HT-29 (cell line): ENCODE results near the gene CISH. TPM values are rescaled to one million over a fixed set of nuclear protein-coding genes. Genes with fewer than 3 reads are reported as not detected.

Source experiments
- DNase-seq: peaks from one replicate; pipeline ENCODE4 v3.0.0-alpha.2; 2015; ENCODE audit warnings: low spot score
- total RNA-seq: library from RNA; depleted of rRNA; stranded (reverse); fragments of >200 nt; shearing (Covaris generic); gene quantifications from 2 replicates; pipeline ENCODE4 v1.2.3, GENCODE V29; 2014

The CISH gene
- total RNA-seq, 1 experiment from 2014 or later, result 0.43 TPM

DNA sequence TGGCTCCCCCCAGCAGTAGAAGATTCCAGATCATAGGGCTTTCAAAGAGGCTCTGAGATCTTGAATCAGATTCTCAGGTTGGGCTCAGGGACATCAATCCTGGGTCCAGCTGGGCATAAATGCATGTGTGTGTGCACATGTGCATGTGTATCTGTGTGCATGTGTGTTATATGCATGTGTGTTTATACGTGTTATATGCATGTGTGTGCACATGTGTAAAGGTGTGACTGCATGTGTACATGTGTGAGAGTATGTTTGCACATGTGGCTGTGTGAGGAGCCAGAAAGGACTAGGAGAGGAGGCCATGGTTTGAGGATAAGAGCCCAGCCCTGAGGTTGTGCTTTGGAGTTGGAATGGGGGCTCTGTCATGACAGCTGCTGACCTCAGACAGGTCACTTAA lies 3.6 kb upstream of the CISH start:
- no peak for DNase-seq

DNA sequence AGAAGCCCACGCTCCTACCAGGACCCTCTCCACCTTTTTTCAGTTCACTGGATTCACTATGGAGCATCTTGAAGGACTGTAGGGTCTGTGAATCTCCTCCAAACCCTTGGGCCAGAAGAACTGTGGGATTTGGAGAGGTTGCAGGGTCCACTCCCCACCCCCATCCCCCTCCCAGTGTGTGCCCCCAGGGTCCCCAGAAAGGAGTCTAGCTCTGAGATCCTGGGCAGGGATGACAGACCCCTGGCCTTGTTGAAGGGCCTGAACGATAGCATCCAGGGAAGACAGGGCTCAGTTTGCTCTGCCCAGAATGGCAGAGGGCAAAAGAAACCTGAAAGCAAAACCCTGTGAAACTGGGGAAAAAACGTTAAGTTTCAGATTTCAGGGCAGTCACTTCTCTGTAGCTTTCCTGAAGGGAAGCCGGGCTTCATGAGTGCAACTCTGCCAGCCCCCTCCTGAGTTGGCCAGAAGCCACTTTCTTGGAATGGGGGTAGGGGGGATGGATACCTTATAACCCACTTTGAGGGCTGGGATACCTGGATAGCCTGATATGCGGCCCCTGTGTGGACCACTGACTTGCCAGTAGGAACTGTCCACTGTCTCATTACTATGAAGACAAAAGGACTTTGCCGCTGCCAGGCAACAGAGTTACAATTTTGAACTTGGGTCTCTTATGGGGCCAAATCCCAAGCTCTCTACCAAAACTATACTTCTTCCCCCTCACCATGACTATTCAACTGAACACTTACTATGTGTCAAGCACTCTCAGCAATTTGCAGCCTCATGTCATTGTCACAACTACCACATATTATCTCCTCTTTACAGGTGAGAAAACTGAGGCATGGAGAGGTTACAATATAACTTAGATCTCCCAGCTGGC lies 1.6 kb upstream of the CISH start:
- no peak for DNase-seq

DNA sequence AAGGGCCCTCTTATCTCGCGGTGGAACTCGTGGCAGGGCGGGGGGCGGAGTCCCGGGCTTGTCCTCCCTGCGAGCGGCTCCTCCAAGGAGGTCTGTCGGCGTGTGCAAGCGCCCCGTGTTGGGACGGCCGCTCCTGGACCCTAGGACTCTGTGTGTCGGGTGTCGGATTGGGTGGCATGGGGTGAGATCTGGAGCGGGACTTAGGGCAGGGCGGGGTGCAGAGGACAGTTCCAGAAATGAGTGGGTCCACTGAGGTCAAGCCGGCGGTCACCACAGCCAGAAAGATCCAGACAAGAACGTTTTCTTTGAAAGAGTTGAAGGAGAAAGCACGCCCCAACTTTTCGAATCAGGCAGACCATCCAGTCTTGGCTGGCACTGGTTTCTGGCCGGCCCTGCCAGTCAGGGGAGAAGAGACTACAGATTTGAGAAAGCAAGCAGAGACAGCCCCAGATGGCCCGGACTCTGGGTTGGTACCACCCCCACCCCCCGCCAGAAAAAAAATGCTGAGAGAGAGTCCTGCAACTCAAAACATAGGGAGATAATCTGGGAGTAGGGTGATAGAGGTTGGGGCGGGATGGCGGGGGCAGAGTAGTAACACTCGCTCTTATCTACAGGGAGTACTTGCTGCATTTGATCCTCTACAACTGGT lies 784 bp upstream of the CISH start:
- DNase-seq, result no peak

DNA sequence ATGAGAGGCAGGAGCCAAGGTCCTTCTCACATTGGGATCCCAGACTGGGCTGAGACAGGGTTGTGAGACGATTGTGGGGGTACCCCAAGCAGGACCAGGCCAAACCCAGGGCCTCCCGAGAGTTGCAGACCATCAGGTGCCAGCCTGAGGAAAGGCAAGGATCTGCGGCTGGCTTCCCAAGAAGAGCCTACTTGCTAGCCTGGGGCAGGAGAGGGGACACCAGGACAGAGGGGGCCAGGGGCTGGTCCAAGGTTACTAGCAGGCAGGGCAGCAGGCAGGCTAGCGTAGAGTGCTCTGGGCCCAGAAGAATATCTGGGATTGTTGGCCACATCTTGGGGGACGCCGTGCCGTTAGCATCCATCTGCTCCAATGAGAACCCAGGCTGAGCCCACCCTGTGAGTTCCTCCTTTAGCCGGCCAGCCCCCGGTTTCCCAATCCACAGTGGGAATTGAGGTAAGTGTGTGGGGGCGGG lies 546 bp downstream of the CISH start:
- DNase-seq, result no peak

DNA sequence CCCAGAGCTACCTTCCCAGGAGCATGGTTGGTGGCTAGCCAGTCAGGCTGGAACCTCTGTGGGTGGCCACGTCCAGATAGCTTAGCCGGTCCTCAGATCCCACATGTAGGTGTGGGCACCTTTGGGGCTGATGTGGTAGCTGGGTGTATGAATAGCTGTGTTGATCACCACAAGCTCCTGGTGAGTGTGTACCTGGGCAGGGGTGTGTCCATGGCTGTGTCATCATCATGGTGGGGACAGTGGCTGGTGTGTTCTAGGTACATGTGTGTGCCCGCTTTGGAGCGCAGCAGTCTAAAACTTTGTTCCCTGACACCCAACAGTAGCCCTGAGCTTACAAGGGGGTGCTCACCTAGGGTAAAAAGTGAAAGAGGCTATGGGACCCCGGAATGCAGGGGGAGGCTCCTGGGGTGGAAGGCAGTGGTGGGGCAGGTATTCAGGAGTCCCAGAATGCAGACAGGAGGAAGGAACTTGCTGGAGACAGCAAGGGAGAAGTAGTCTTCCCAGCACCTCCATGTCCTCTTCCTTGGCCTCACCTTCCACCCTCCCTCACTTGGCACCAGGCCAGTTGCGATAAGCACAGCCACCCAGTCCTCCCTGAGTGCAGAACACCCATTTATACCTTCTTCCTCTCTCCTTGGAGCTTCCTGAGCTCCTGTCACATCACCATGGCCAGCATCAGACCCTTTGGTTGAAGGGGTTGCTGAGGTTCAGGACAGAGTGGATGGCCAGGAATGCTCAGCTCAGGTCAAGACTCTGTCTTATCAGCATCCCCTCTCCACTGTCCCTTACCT lies 1.2 kb downstream of the CISH start:
- DNase-seq, result peak; percentile 43

DNA sequence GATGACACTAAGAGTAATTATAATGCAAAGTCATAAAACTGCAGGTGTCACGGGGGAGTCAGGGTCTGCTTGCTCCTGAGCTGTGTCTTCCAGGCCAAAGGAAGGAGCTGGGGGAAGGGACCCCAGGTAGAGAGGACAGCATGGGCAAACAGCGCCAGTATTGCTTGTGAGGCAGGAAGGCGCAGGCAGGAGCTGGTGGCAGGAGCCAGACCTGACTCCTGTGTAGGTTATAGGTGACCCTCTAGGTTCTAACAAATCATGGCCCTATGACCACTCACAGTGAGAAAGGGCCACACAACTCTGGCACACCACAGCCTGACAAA lies 1.9 kb downstream of the CISH start:
- no peak for DNase-seq

DNA sequence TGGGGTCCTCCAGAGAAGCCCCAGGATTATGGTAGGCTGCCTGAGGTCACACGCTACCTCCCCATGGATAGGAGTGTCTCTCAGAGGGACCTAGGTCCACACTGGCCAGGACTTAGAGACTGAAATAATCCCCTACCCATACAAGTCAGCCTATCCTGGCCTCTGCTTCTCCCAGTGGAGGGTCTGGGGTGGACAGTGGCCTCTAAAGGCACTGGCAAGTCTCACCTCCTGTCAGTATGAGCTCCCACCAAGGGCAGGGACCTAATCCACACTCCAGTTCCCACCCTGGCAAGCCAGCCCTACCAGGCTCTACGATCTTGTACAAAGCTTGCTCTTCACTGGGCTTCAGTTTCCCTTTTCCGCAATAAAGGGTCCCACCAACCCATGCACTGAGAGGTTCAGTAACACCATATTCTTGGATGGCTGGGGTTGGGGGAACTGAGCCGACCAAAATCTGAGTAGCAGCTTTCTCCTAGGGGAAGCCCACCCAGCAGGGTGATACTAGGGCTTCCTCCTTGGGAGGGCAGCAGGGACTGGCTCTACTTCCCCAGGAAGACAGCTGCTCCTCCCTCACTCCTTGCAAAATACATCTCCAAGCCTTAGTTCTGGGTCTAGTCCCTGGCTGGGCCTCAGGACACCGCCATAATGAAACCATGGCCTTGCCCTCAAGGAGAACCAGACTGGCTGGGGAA lies 2.4 kb downstream of the CISH start:
- DNase-seq, result no peak

DNA sequence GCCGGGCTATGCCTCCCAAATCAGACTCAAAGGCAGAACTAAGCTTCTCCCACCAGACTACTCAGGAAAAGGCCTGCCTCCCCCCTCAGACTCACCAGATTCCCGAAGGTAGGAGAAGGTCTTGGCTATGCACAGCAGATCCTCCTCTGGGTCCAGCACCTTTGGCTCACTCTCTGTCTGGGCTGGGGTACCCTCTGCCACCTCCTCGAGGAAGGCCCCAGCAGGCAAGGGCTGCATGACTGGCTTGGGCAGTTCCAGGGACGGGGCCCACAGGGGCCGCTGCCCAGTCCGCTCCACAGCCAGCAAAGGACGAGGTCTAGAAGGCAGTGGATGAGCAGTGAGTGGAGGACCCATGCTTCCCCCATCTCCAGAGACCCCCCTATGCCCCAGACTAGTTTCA lies 3.3 kb downstream of the CISH start:
- DNase-seq, result no peak

DNA sequence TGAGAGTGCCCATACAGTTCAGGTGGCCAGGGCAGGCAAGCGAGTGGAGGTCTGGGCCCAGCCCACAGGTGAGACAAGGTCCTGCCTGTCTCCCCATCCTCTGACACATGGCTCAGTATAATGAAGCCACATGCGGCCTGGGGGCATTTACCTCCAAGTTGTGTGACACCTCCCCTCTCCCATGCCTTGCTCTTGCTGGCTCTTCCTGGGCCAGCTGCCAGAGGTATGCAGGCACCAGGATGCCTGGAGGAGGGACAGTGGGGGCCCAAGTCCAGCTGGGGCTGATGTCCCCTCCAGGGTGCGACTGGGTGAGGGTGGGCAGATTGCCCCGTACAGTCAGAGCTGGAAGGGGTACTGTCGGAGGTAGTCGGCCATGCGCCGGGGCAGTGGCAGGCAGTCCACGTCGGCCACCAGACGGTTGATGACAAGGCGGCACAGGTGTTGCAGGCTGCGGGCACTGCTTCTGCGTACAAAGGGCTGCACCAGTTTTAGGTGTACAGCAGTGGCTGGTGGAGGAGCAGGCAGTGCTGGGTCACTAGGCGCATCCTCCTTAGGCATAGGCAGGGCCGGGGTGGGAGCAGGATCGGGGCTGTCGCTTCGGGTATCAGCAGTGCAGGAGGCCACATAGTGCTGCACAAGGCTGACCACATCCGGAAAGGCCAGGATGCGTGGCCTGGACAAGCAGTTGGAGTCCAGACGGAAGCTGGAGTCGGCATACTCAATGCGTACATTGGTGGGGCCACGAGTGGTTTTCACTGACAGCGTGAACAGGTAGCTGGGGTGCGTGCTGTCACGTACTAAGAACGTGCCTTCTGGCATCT lies 4.1 kb downstream of the CISH start:
- DNase-seq, result no peak

DNA sequence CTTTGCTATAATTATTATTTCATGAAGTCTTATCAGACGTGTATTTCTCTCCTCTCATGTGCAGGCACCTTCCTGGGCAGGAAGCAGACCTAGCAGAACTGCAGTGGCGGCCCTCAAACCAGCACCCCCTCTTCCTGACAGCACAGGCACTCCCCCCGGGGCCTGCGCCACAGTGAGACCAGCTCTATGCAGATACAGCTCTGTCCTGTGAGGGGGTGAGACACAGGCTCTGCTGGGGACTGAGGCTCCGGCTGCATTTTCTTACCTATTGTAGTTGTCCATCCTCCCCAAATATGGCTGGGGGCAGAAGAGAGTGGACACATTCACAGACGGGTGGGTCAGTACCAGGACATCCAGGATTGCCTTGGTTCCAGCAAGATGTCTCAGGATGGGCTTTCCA lies 5.0 kb downstream of the CISH start:
- DNase-seq, result no peak

DNA sequence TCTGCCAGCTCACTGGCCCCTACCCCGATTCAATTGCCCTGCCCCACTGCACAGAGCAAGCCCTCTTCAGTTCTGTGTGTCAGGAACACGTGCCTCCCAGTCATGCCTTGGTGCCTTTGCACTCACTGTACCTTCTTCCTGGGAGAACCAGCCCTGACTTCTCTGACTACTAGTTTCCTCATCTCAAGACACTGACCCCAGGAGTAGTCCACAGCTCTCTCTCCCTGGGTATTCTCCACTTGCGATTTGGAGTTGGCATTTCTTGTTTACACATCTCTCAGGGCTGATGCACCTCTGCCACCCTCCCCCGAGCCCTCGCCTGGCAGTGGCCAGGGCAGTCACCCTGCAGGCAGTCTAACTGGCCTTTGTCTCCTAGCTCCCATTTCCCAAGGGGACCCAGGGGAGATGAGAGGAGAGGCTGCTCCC lies 5.7 kb downstream of the CISH start:
- no peak for DNase-seq

DNA sequence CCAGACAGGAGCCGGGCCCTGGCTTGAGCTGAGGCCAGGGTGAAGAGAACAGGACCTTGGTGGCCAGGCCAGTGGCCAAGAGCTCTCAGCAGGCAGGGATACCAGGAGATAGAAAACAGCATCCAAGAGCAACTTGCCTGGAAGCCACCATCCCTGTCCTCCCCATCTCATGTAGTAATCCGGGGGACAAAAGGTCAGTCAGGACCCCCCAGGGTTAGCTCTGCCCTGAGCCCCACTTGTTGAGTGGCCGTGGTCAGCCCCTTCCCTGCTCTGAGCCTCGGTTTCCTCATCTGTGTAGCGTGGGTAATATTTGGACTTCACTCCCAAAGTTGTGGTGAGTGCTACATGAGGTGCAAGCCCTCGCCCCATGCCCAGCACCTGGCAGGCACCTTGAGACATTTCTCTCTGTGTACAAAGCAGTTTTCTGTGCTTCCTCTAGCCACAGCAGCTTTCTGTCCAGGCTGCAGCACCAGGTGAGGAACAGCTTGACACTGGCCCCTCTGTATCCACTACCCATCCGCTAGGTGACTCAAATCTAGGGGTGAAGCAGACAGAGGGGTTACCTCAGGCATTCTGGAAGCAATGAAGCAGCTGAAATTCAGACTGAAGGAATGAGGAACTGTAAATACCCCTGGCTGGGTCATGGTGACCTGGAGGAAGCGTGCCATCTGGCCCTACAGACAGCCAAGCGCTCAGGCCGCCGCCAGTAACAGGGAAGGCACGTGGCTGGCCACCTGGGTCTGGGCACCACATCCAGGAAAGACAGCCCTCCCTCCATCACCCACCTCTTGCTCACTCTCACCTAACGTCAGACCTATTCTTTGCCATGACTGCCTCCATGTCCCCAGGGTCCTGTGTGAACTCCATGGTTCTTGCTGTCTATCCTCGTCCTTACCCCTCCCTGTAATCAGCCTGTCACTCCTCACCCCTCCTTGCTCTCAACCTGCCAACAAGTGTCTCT lies 6.7 kb downstream of the CISH start:
- no peak for DNase-seq

DNA sequence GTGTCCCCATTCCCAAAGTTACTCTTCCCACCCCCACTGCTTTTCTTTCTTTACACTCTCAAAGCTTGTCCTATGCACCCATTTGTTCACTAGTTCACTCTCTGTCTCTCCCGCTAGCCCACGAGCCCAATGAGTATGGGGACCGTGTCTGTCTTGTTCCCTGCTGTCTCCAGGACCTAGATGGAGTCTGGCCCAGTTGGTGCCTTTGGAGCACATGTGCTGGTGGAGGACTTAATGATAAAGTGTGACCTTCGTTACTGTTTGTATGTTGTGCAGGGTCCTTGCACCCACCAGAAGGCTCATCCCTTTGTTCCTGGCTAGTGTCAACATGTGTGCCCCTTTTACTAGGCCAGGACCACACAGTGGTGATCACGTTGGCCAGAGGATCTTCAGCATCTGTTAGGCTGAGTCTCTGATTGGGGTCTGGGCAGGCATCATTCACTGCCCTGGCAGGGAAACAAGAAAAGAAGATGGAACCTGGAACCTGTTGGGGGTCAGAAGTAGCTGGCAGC lies 7.4 kb downstream of the CISH start:
- DNase-seq, result no peak

DNA sequence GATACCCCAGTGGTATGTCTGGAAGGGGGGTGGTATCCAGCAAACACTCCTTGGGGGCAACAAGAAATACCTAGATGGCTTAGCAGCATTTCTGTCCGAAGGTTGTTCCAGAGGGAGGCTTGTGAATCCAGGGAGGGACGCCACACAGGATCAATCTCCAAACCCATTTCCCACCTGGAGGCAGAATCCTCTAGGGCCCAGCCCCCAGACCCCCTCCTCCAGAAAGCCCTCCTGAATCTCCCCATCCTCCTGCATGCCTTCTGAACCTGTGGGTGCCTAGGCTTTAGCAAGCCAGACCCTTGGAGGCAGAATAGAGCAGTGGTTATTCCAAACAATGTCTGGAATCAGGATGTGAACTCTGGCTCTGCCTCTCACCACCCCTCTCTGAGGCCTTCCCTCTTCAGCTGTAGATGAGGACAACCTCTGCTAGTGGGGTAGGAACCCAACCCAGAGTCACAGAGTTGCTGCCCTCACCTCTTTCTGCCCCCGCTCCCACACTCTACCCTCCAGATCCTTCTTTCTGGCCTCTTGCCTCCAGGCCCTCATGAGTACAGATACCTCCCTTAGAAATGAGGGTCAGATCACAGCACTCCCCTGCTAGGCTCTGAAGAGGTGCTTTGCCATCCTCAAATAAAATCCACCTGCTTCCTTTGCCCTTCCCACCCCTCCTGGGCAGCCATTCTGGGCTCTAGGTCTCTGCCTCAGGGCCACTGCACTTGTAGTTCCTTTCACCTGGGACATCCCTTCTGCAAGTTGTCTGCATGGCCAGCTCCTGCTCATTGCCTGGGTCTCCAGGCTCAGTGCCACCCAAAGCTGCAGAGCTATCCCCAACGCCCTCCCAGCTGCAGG lies 8.1 kb downstream of the CISH start:
- DNase-seq, result no peak

DNA sequence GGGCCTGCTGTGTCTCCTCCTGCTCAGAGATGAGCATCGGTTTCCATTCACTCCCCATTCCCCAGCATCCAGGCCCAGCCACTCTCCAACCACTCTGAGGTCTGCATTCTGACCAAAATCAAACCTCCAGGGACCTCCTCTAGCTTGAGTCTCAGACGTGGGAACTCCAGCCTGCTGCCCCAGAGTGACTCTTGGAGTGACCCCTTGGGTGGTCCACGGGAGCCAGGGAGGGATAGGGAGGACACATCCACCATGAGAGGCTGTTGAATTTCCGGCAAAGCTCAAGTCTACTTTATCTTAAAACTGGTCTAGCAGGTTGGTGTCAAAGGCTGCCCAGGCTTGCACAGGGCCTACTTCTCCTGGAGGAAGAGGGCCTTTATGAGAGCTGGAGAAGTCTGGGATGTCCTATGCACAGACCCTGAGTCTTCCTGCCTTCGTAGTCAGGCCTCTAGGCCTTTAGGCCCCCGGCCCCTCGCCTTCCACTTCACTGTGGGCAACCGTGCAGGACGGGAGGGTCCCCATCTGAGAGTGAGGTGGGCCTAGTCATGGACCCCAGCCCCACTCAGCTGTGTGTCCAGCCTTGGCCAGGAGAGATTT lies 8.9 kb downstream of the CISH start:
- DNase-seq, result peak; percentile 53

DNA sequence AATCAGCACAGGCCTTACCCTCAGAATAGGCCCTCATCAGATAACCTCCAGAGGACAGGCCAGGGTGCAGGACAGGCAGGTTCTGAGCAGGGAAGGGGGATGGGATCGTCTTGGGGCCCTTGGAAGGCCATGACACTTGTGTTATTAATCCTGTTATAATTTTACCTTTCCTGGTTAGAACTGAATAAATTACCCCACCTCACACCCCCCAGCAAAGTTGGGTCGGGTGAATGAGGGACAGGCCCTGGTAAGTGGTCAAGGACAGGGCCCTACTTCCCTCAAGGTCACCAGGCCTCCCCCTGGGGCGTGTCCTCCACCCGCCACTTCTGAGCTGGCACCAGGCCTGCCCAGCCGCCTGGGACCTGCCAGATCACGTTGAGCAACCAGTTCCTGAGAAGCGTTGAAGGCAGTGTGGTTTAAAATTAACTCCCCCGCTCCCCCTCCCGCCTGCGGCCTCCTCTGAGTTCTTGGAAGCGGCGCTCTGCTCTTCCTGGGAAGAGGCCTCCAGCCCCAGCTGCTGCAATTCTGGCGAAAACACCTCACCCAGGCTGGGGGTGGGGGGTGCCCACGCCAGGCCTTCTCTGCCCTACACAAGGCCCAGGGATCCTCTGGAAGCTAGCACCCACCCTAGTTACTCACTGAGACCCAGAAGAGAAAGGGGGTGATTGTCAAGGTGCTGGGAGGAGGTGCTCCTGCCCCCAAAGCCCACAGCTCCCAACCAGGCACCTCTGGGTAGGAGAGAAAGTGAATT lies 10.6 kb downstream of the CISH start:
- DNase-seq, result peak; percentile 78

DNA sequence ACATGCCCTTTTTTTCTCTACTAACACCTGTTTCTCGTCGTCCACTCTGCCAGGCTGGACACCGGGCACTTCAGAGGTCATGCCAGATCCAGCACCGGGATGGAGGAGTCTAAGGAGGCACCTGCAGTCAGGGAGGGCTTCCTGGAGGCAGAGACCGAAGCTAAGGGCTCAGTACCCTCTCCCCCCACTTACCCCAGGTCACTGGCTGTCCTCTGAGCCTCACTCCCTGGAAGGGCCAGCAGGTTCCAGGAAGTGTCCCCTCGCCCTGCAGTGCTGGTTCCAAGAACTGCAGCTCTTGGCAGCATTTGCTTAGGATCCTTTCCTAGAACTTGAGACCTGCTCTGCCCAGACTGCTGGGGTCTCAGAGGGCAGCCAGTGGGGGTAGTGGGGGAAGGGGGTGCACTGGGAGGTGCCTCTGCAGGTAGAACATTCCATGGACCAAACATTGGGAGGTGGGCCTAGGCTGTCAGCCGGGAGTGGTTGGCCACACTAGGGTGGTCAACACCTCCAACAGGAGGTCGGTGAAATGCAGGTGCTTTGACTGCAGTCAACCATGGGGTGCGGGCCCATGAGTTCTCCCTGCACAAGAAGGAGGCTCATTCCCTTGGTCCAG lies 11.3 kb downstream of the CISH start:
- DNase-seq, result no peak
